Muscle of arm (tissue), 12 donors: ENCODE data around the gene INPP5B. TPM values are rescaled to one million over a fixed set of nuclear protein-coding genes. Genes with fewer than 3 reads are reported as not detected.

Source experiments
- DNase-seq: peaks from one replicate; pipeline ENCODE4 v3.0.0-alpha.2; 2013
- polyA plus RNA-seq, 12 donors: library from polyadenylated mRNA; unstranded; fragments of 120-200 nt; gene quantifications; one replicate each; pipeline ENCODE4 v1.2.1, GENCODE V29; 2013; ENCODE audit not compliant: insufficient read length in 12 of 12

Gene INPP5B
- polyA plus RNA-seq, 12 donors, result 3.5 to 16.5 (median 10.2) TPM; not detected in 1

GRCh38 chr1:37872692-37873091, 74.2 kb downstream of the INPP5B start:
- no peak for DNase-seq

- DNase-seq, result no peak
Observed at GRCh38 chr1:37868466-37868865, 78.4 kb downstream of the INPP5B start.

- no peak for DNase-seq
Observed at GRCh38 chr1:37867784-37868183, 79.1 kb downstream of the INPP5B start.

GRCh38 chr1:37866491-37866890, 80.4 kb downstream of the INPP5B start:
- DNase-seq, result no peak

- no peak for DNase-seq
Observed at GRCh38 chr1:37865348-37866120, 81.3 kb downstream of the INPP5B start.

GRCh38 chr1:37862330-37862729, 84.5 kb downstream of the INPP5B start:
- DNase-seq, result no peak

- DNase-seq, result no peak
Observed at GRCh38 chr1:37861151-37861550, 85.7 kb downstream of the INPP5B start.

- DNase-seq, result no peak
Observed at GRCh38 chr1:37860346-37860666, 86.5 kb downstream of the INPP5B start.

- DNase-seq, result peak; percentile 99
Observed at GRCh38 chr1:37859507-37860345, 87.1 kb downstream of the INPP5B start, which contains the start of gene MTF1. TSS of gene MTF1 (minus strand) at chr1:37859592. CDS start at chr1:37857658, 1,934 bp downstream.

GRCh38 chr1:37858931-37859506, 87.8 kb downstream of the INPP5B start:
- no peak for DNase-seq

- DNase-seq, result no peak
Observed at GRCh38 chr1:37854406-37854805, 92.4 kb downstream of the INPP5B start.

GRCh38 chr1:37853157-37853556, 93.7 kb downstream of the INPP5B start:
- DNase-seq, result no peak

GRCh38 chr1:37851782-37852210, 95.1 kb downstream of the INPP5B start:
- no peak for DNase-seq

GRCh38 chr1:37851262-37851661, 95.6 kb downstream of the INPP5B start:
- DNase-seq, result no peak

GRCh38 chr1:37850352-37850955, 96.4 kb downstream of the INPP5B start:
- no peak for DNase-seq

- no peak for DNase-seq
Observed at GRCh38 chr1:37849480-37849879, 97.4 kb downstream of the INPP5B start.

GRCh38 chr1:37846647-37847339, 100.1 kb downstream of the INPP5B start:
- no peak for DNase-seq

GRCh38 chr1:37845786-37846185, 101.1 kb downstream of the INPP5B start:
- no peak for DNase-seq

- DNase-seq, result no peak
Observed at GRCh38 chr1:37845049-37845646, 101.7 kb downstream of the INPP5B start.

- DNase-seq, result no peak
Observed at GRCh38 chr1:37844536-37844935, 102.3 kb downstream of the INPP5B start.

- no peak for DNase-seq
Observed at GRCh38 chr1:37841652-37842051, 105.2 kb downstream of the INPP5B start.
